K562 (cell line): Measurements from ENCODE around the gene RILP. TPM values are rescaled to one million over a fixed set of nuclear protein-coding genes. Genes with fewer than 3 reads are reported as not detected.
A peak's percentile ranks its signal among the peaks of the same experiment; 100 is the strongest.
"Not testable (repeated sequence)": the region's sequence is repeated elsewhere in the genome, so short reads cannot be mapped to it uniquely, and the experiment has no call there.

Experiments
- ATAC-seq: fragments of 200-7000 bp; cut with Tn5 transposase; 3 replicates; pipeline ENCODE4 v1.9.1; 2020; ENCODE audit warnings: moderate library complexity
- BruUV-seq: library from RNA; stranded (reverse); fragments of 400-500 nt; replicated peaks from 2 replicates; lab custom pipeline; 2021; lab: Mats Ljungman, UMichigan
- CTCF ChIA-PET: fragments of 300-600 bp; formaldehyde crosslinking; extraction: SDS; loops from one replicate; lab custom pipeline; 2021; ENCODE audit warnings: low intra/inter-chr PET ratio; lab: Yijun Ruan, JAX
- POLR2A ChIA-PET: fragments of 300-600, 350-650 bp; sonication (Branson Sonifier 250); formaldehyde crosslinking; extraction: SDS; loops from one replicate; lab custom pipeline; 2021; ENCODE audit warnings: antibody characterized with exemption, inconsistent platforms; lab: Yijun Ruan, JAX
- DNase-seq, 4 experiments: peaks; one replicate each; pipeline versions ENCODE4 v3.0.0 to v3.0.0-alpha.2; 2011 to 2018; ENCODE audit warnings: low spot score in 3 of 4, mixed read lengths in 3 of 4; ENCODE audit errors: extremely low read depth in 1 of 4
- FAIRE-seq: peaks from 2 replicates; lab custom pipeline; 2011; peaks lifted over from hg19 to GRCh38; lab: Jason Lieb, UNC
- H2AFZ ChIP-seq: 2 replicates; pipeline ENCODE4 v1.6.0; 2011; ENCODE audit warnings: low read depth, low read length, control low read depth, inconsistent platforms
- H3K27ac ChIP-seq: fragments of 200-600 bp; 3 replicates; pipeline ENCODE4 v1.8.0; 2011; ENCODE audit warnings: low read depth, mild to moderate bottlenecking, control low read depth, inconsistent platforms, low read length, moderate library complexity, mixed read lengths; ENCODE audit errors: extremely low read depth
- H3K27me3 ChIP-seq, 2 experiments: fragments of 300-600 bp in 1 of 2; 2 replicates in 1 of 2; 3 replicates in 1 of 2; pipeline versions ENCODE4 v1.6.0 to v1.8.0; 2011; ENCODE audit warnings: inconsistent platforms in 2 of 2, low read length in 2 of 2, mild to moderate bottlenecking in 1 of 2, mixed read lengths in 1 of 2, moderate library complexity in 1 of 2; ENCODE audit not compliant: control insufficient read depth in 2 of 2, insufficient read depth in 2 of 2
- H3K36me3 ChIP-seq: fragments of 300-600 bp; 3 replicates; pipeline ENCODE4 v1.8.0; 2011; ENCODE audit warnings: mild to moderate bottlenecking, low read length, inconsistent platforms; ENCODE audit not compliant: control insufficient read depth, insufficient read depth
- H3K4me1 ChIP-seq, 2 experiments: fragments of 200-600 bp in 1 of 2; replicated peaks in 1 of 2; 2 replicates in 1 of 2; 3 replicates in 1 of 2; pipeline versions ENCODE4 v1.5.1 to v1.8.0; 2011; ENCODE audit warnings: inconsistent platforms in 2 of 2, low read length in 2 of 2, mild to moderate bottlenecking in 1 of 2, mixed read lengths in 1 of 2, moderate library complexity in 1 of 2; ENCODE audit not compliant: control insufficient read depth in 2 of 2, insufficient read depth in 2 of 2
- H3K4me2 ChIP-seq: 2 replicates; pipeline ENCODE4 v1.6.1; 2011; ENCODE audit warnings: low read length, control low read depth, inconsistent platforms, mixed read lengths; ENCODE audit not compliant: insufficient read depth
- H3K4me3 ChIP-seq: fragments of 200-600 bp; sonication (generic), shearing (Covaris generic); 2 replicates; pipeline ENCODE4 v1.5.1; 2016; ENCODE audit warnings: control low read depth, inconsistent platforms
- H3K79me2 ChIP-seq: fragments of 200-600 bp; 3 replicates; pipeline ENCODE4 v1.8.0; 2011; ENCODE audit warnings: low read length, inconsistent platforms; ENCODE audit not compliant: control insufficient read depth, insufficient read depth
- H3K9ac ChIP-seq, 2 experiments: 2 replicates each; pipeline versions ENCODE4 v1.6.0 to v1.6.1; 2011; ENCODE audit warnings: low read depth in 2 of 2, low read length in 2 of 2, control low read depth in 1 of 2, inconsistent platforms in 1 of 2, mild to moderate bottlenecking in 1 of 2, mixed read lengths in 1 of 2; ENCODE audit not compliant: insufficient read depth in 1 of 2
- H3K9me1 ChIP-seq: one replicate; pipeline ENCODE4 v1.6.0; 2011; ENCODE audit warnings: inconsistent platforms, mild to moderate bottlenecking, low read length, moderate library complexity; ENCODE audit not compliant: control insufficient read depth, insufficient read depth
- H3K9me3 ChIP-seq: replicated peaks from 2 replicates; pipeline ENCODE4 v1.5.1; 2011; ENCODE audit warnings: low read depth, low read length, inconsistent platforms; ENCODE audit not compliant: control insufficient read depth, insufficient read depth
- H4K20me1 ChIP-seq: replicated peaks from 2 replicates; pipeline ENCODE4 v1.6.1; 2011; ENCODE audit warnings: low read length, inconsistent platforms, mixed read lengths; ENCODE audit not compliant: control insufficient read depth, insufficient read depth
- NCOA2 ChIP-seq, 2 experiments: fragments of 450-650 bp; IDR thresholded peaks; 2 replicates each; pipeline ENCODE4 v1.6.1; 2018; ENCODE audit warnings: mild to moderate bottlenecking in 2 of 2, moderate library complexity in 1 of 2; ENCODE audit not compliant: partially characterized antibody in 2 of 2
- OTX1 ChIP-seq: fragments of 450-650 bp; formaldehyde crosslinking; IDR thresholded peaks from 2 replicates; pipeline ENCODE4 v1.4.0; 2022; ENCODE audit warnings: mild to moderate bottlenecking
- POLR2G ChIP-seq: fragments of 200-400 bp; formaldehyde crosslinking; IDR thresholded peaks from 2 replicates; pipeline ENCODE4 v1.6.1; 2017; ENCODE audit warnings: low read depth, mild to moderate bottlenecking, antibody characterized with exemption, low read length, moderate library complexity
- RBFOX2 ChIP-seq: fragments of 200-400 bp; formaldehyde crosslinking; IDR thresholded peaks from 2 replicates; pipeline ENCODE4 v1.6.1; 2017; ENCODE audit warnings: low read depth, mild to moderate bottlenecking, low read length, moderate library complexity
- WGBS: fragments of 100-300 bp; shearing (Covaris generic); methylation state at CpG from one replicate; pipeline ENCODE4 v1.1.6; 2016; ENCODE audit warnings: low coverage, mixed read lengths; ENCODE audit not compliant: insufficient coverage; ENCODE audit errors: missing lambda C conversion rate; 5-methylcytosine and 5-hydroxymethylcytosine counted together
- in situ Hi-C: fragments of 300-500 bp; cut with MboI; formaldehyde crosslinking; loops from 4 replicates; pipeline ENCODE4 v1.15.0; 2018; ENCODE audit warnings: inconsistent platforms, mixed read lengths
- intact Hi-C: fragments of 100-400 bp; cut with micrococcal nuclease; formaldehyde crosslinking; loops from 2 replicates; pipeline ENCODE4 v1.14.2; 2022
- polyA plus RNA-seq, 8 experiments: library from polyadenylated mRNA; depleted of rRNA in 4 of 8; stranded (reverse) in 5 of 8; unstranded in 3 of 8; fragments of >200 nt; fragmentation: Nextera tagmentation in 2 of 8; fragmentation: Illumina TruSeq in 1 of 8; extraction: Ambion mirVana in 2 of 8; extraction: Trizol in 1 of 8; gene quantifications; 2 replicates each; pipeline versions ENCODE4 v1.2.1 to v1.2.3, GENCODE V29; 2011 to 2014; ENCODE audit warnings: inconsistent platforms in 1 of 8, missing spikeins in 1 of 8
- total RNA-seq, 7 experiments: library from RNA; depleted of rRNA in 6 of 7; stranded (reverse); fragments of >200 nt in 6 of 7; fragmentation: Illumina TruSeq in 2 of 7; extraction: Trizol in 2 of 7; gene quantifications; 2 replicates each; pipeline versions ENCODE4 v1.2.1 to v1.2.3, GENCODE V29; 2011 to 2021; ENCODE audit warnings: low replicate concordance in 1 of 7
- TF ChIP-seq, protein P1 (sequence below): sonication (generic); formaldehyde crosslinking; IDR thresholded peaks from 2 replicates; pipeline ENCODE4 v1.8.1; 2023; ENCODE audit warnings: mild to moderate bottlenecking, missing genetic modification reagents

RILP gene
- total and polyA plus RNA-seq, 9 of the 15 experiments (the other 6 are each of a cell fraction or from before 2014, with no cell fraction given) = 0.75 to 54.9 (median 27.8) TPM

DNA sequence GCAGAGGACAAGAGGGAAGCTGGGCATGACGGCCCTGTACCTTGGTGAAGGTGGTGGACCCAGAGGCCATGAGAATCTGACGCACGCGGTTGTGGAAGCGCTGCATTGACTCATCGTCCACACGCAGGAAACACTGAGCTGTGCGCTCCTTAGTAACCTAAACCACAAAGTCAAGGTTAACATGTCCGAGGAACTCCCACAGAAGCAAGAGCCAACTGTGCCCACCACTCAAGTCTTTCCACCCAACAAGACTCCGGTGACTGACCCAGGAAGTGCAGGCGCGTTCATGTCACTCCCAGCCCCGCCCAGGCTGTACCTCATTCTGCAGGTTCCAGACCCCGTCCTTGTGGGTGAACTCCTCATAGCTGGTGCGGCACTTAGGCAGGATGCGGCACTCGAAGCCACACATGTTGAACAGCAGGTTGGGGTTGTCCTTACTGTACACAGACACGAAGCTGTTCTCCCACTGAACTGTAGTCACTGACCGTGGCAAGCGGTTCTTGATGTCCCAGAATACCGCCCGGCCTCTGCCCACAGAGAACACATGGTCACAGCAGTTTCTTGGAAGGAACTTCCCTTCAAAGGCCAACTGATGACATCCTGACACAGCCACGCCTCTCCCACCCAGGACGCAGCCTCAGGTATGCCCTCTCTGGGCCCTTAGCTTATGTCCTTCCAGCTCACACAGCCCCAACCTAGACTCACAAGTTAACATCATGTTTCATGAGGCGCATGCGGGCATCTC is 23.5 kb upstream of the RILP start:
- ChIA-PET CTCF (no interaction called here), POLR2A (interaction anchor here (0.7 to 1.4 kb wide), 3 partner anchors 11 to 32 kb away, joined by 3 to 5 read pairs (median 4); partner anchors contain the start of gene RILP)
- Histone ChIP-seq H3K9me3 (no peaks in the 10 kb centered on the region), H3K4me1 (peaks cover 0 to 3% of the 10 kb centered on the region in 2 experiments; a peak in 2 of 5 replicates), H3K27ac (no peak overlapping the region; the same call in 2 of the 3 replicates), H4K20me1 (0 out of 2 replicates have a peak, but pooled peaks cover 6% of the 10 kb centered on the region), H3K9ac (no peak overlapping the region; a peak in 1 of 4 replicates), H3K27me3 (no peaks in the 10 kb centered on the region), H3K36me3 (peaks cover 88% of the 10 kb centered on the region), H3K4me3 (no peak overlapping the region), H3K79me2 (peaks cover 12% of the 10 kb centered on the region), H3K9me1 (no peaks in the 10 kb centered on the region), H2AFZ (no peak overlapping the region), H3K4me2 (no peak overlapping the region)
- in situ Hi-C loops = loop anchor here (5.0 to 10.0 kb wide), 2 partner anchors 39 to 192 kb away; partner anchors contain the start of gene TLCD2
- TF ChIP-seq, protein P1, sequence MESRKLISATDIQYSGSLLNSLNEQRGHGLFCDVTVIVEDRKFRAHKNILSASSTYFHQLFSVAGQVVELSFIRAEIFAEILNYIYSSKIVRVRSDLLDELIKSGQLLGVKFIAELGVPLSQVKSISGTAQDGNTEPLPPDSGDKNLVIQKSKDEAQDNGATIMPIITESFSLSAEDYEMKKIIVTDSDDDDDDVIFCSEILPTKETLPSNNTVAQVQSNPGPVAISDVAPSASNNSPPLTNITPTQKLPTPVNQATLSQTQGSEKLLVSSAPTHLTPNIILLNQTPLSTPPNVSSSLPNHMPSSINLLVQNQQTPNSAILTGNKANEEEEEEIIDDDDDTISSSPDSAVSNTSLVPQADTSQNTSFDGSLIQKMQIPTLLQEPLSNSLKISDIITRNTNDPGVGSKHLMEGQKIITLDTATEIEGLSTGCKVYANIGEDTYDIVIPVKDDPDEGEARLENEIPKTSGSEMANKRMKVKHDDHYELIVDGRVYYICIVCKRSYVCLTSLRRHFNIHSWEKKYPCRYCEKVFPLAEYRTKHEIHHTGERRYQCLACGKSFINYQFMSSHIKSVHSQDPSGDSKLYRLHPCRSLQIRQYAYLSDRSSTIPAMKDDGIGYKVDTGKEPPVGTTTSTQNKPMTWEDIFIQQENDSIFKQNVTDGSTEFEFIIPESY (CRISPR knock-in tag) = peak; percentile 63; the same call in 1 of the 2 replicates
- no peak for TF ChIP-seq OTX1
- TF ChIP-seq RBFOX2 = peak; percentile 44
- TF ChIP-seq POLR2G = peak; percentile 34; the same call in 1 of the 2 replicates
- no peak for TF ChIP-seq NCOA2 (IDR thresholded peaks at IDR 0.05; ENCODE audit: partially characterized antibody in 2 of 2)
- DNase-seq = no peak
- WGBS = 95% methylated on average over 23 of the region's 26 CpGs
- intact Hi-C loops = no loop called here
- FAIRE-seq = no peak
- ATAC-seq = no peak
- BruUV-seq = no TSS peak

DNA sequence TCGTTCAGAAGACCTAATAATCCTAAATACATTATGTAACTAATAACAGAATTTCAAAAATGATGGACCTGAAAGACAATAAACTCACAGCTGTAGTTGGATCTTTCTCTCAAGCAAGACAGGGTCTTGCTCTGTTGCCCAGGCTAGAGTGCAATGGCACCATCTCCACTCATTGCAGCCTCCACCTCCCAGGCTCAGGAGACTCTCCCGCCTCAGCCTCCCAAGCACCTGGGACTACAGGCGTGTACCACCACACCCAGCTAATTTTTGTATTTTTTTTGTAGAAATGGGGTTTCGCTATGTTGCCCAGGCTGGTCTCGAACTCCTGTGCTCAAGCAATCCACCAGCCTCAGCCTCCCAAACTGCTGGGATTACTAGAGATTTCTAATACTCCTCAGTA is 14.3 kb upstream of the RILP start:
- DNase-seq, in situ Hi-C loops, ATAC-seq, H3K4me3 ChIP-seq, H3K9me1 ChIP-seq, FAIRE-seq, H3K9me3 ChIP-seq, H3K27ac ChIP-seq, H2AFZ ChIP-seq, H4K20me1 ChIP-seq, CTCF ChIA-PET, H3K4me1 ChIP-seq, BruUV-seq, H3K4me2 ChIP-seq, H3K27me3 ChIP-seq, intact Hi-C loops, H3K79me2 ChIP-seq, H3K9ac ChIP-seq: not testable (repeated sequence)
- H3K36me3 ChIP-seq = peaks cover 82% of the 10 kb centered on the region
- WGBS = 96% methylated on average over 5 of the region's 5 CpGs
- POLR2A ChIA-PET = interaction anchor here (1.3 kb wide), 1 partner anchor 13 kb away, joined by 4 read pairs; no protein-coding TSS in a partner anchor
